ENCODE measurements around the gene SH3TC2.

Gene SH3TC2

DNA sequence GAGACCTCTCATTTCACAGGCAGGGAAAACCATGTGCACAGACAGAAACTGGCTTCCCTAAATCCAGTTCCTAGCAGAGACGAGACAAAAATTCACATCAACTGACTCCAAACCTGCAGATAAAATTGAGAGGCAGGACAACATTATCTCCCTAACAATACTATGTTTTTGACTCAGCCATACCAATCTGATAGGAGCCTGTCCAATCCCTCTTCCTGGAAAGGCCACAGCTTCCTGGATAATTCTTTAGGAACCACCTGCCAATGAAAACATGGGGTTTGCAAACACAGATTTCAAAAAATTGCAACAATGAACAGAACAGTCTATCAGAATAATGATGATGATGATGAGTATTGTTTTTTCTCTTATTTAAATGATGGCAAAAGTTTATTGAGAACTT, 22.4 kb downstream of the SH3TC2 start:
- no peak for TF ChIP-seq ZNF274 (IDR thresholded peaks at IDR 0.05; ENCODE audit: low read depth, low read length)
- TF ChIP-seq YY1 (IDR thresholded peaks at IDR 0.05; ENCODE audit: insufficient read depth, insufficient read length) = no peak
- TF ChIP-seq SUZ12 (IDR thresholded peaks at IDR 0.05; ENCODE audit: extremely low read depth, insufficient read depth, insufficient read length) = no peak
- Histone ChIP-seq H3K9ac (ENCODE audit: insufficient read length, low read depth) (no peak overlapping the region), H3K36me3 (ENCODE audit: insufficient read depth, insufficient read length, low read length) (peaks cover 13% of the 10 kb centered on the region), H3K4me1 (ENCODE audit: insufficient read depth, insufficient read length) (no peaks in the 10 kb centered on the region), H3K27me3 (ENCODE audit: insufficient read depth, insufficient read length) (no peaks in the 10 kb centered on the region), H3K9me3 (ENCODE audit: insufficient read depth, low read length) (no peaks in the 10 kb centered on the region), H3K4me3 (ENCODE audit: insufficient read length, low read depth) (no peak overlapping the region)
- no peak for DNase-seq (ENCODE audit: low read depth, low spot score)

DNA sequence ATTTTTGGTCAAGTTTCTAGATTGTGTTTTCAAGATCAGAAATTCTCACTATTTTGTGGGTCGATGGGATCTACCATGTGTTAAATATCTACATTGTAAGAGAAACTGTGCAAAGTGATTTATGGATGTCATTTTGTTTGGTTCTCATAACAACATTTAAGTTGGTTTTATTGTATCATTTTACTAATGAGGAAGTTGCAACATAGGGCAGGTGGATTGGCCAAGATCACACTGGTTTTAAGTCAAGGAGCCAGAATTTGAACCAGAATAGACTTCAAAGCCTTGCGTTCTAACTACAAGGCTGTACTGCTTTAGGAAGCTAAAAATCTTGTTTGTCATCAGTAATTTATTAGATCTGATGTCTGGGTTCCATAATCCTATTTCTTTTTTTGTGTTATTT, 23.4 kb downstream of the SH3TC2 start:
- TF ChIP-seq ZNF274 (IDR thresholded peaks at IDR 0.05; ENCODE audit: low read depth, low read length) = no peak
- TF ChIP-seq SUZ12 (IDR thresholded peaks at IDR 0.05; ENCODE audit: extremely low read depth, insufficient read depth, insufficient read length) = no peak
- TF ChIP-seq YY1 (IDR thresholded peaks at IDR 0.05; ENCODE audit: insufficient read depth, insufficient read length) = no peak
- no peak overlapping the region for H3K9ac ChIP-seq (ENCODE audit: insufficient read length, low read depth)
- H3K9me3 ChIP-seq (ENCODE audit: insufficient read depth, low read length) = no peaks in the 10 kb centered on the region
- H3K36me3 ChIP-seq (ENCODE audit: insufficient read depth, insufficient read length, low read length) = peaks cover 13% of the 10 kb centered on the region
- no peaks in the 10 kb centered on the region for H3K27me3 ChIP-seq (ENCODE audit: insufficient read depth, insufficient read length)
- H3K4me3 ChIP-seq (ENCODE audit: insufficient read length, low read depth) = no peak overlapping the region
- H3K4me1 ChIP-seq (ENCODE audit: insufficient read depth, insufficient read length) = no peaks in the 10 kb centered on the region
- DNase-seq (ENCODE audit: low read depth, low spot score) = no peak

DNA sequence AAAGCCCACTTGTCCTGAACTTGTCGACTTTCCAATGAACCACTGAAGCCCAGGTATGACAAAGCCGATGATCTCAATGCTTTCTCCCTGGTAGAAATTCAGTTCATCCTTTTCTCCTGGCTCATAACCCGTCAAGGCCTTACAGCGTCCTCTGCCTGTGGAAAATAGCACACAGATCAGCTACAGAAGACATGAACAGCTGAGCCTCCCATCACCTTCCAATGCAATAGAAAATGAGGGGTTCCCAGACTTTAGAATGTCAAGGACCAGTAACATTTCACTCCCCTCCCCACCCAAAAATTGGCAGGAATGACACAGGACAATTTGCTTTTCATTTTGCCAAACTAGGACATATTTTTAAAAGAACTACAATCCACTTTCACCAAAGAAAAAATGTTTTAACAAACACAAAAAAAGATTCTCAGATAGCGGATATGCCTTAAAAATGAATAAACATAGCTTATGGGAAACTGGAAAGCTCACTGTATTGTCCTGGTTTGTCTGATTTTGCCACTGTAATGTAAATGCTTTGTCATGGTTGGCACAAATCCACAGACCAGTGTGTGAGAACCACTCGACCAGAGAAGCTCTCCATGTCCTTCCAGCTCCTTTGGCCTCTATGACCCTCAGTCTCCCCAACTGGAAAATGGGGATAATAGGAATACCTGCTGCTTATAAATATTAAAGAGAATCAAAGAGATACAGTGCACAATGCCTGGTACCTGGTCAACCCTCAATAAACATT, 24.4 kb downstream of the SH3TC2 start:
- Histone ChIP-seq H3K4me3 (ENCODE audit: insufficient read length, low read depth) (no peak overlapping the region), H3K4me1 (ENCODE audit: insufficient read depth, insufficient read length) (no peaks in the 10 kb centered on the region), H3K9ac (ENCODE audit: insufficient read length, low read depth) (no peak overlapping the region), H3K27me3 (ENCODE audit: insufficient read depth, insufficient read length) (no peaks in the 10 kb centered on the region), H3K9me3 (ENCODE audit: insufficient read depth, low read length) (no peaks in the 10 kb centered on the region), H3K36me3 (ENCODE audit: insufficient read depth, insufficient read length, low read length) (peaks cover 13% of the 10 kb centered on the region)
- TF ChIP-seq YY1 (IDR thresholded peaks at IDR 0.05; ENCODE audit: insufficient read depth, insufficient read length) (no peak), SUZ12 (IDR thresholded peaks at IDR 0.05; ENCODE audit: extremely low read depth, insufficient read depth, insufficient read length) (no peak), ZNF274 (IDR thresholded peaks at IDR 0.05; ENCODE audit: low read depth, low read length) (no peak)
- DNase-seq (ENCODE audit: low read depth, low spot score) = no peak

DNA sequence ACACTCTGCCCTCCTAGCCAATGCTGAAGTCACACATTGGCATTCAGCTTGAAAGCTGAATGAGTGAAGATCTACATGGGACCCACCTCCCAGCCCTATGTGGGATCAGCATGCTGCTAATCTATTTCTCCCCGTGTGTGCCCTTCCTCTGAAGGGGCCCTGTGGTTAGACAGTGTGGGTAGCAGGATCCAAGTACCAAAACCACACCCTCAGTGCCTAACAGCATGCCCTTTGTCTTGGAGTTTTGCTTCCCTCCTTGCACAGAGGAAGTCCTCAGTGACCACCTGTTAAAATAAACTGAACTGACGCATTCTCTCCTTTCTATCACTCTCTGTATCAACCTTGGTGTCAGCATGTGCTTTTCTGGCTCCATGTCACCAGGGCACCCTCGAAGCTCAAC, 25.0 kb downstream of the SH3TC2 start:
- TF ChIP-seq SUZ12 (IDR thresholded peaks at IDR 0.05; ENCODE audit: extremely low read depth, insufficient read depth, insufficient read length) = no peak
- TF ChIP-seq YY1 (IDR thresholded peaks at IDR 0.05; ENCODE audit: insufficient read depth, insufficient read length) = no peak
- TF ChIP-seq ZNF274 (IDR thresholded peaks at IDR 0.05; ENCODE audit: low read depth, low read length) = no peak
- no peak for DNase-seq (ENCODE audit: low read depth, low spot score)
- no peak overlapping the region for H3K4me3 ChIP-seq (ENCODE audit: insufficient read length, low read depth)
- no peaks in the 10 kb centered on the region for H3K9me3 ChIP-seq (ENCODE audit: insufficient read depth, low read length)
- no peaks in the 10 kb centered on the region for H3K27me3 ChIP-seq (ENCODE audit: insufficient read depth, insufficient read length)
- H3K9ac ChIP-seq (ENCODE audit: insufficient read length, low read depth) = no peak overlapping the region
- peaks cover 16% of the 10 kb centered on the region for H3K36me3 ChIP-seq (ENCODE audit: insufficient read depth, insufficient read length, low read length)
- no peaks in the 10 kb centered on the region for H3K4me1 ChIP-seq (ENCODE audit: insufficient read depth, insufficient read length)

DNA sequence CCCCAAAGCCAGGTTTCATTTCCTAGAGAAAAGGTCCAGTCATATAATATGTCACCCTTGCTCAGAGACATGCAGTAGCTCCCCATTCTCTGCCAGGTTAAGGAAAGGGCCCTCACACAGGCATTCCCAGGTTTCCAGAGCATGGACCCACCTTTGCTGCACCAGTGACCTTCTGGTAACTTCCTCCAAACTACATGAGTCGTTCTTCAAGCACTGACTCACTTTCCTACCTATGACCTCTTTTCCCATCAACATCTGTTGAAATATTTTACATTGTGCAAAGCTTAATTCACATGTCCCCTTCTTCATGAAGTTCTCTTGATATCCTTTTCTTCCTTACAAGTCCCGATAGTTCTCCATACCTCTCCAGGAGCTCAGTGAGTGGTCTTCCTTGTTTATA, 25.9 kb downstream of the SH3TC2 start:
- DNase-seq (ENCODE audit: low read depth, low spot score) = no peak
- no peak for TF ChIP-seq YY1 (IDR thresholded peaks at IDR 0.05; ENCODE audit: insufficient read depth, insufficient read length)
- TF ChIP-seq SUZ12 (IDR thresholded peaks at IDR 0.05; ENCODE audit: extremely low read depth, insufficient read depth, insufficient read length) = no peak
- no peak for TF ChIP-seq ZNF274 (IDR thresholded peaks at IDR 0.05; ENCODE audit: low read depth, low read length)
- Histone ChIP-seq H3K4me1 (ENCODE audit: insufficient read depth, insufficient read length) (no peaks in the 10 kb centered on the region), H3K4me3 (ENCODE audit: insufficient read length, low read depth) (no peak overlapping the region), H3K9me3 (ENCODE audit: insufficient read depth, low read length) (no peaks in the 10 kb centered on the region), H3K27me3 (ENCODE audit: insufficient read depth, insufficient read length) (no peaks in the 10 kb centered on the region), H3K9ac (ENCODE audit: insufficient read length, low read depth) (no peak overlapping the region), H3K36me3 (ENCODE audit: insufficient read depth, insufficient read length, low read length) (peaks cover 16% of the 10 kb centered on the region)

DNA sequence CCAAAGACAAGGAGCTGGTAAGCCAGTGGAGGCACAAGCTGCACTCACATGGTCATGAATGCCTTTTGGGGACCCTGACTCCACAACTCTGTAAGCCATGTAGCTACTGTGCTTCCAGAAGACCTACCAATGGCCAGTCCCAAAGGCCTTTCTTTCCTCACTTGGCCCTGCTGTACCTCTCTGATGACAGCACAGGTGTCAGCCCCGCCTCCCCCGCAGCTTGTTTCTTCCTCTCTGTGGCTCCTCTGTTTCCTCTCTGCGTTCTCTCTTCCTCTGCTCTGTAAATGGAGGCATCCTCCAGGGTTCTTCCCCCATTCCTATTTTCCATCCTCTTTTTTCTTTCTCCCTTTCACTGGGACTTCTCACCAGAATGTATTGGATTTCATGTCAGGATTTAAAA, 26.7 kb downstream of the SH3TC2 start:
- H3K9me3 ChIP-seq (ENCODE audit: insufficient read depth, low read length) = no peaks in the 10 kb centered on the region
- H3K4me3 ChIP-seq (ENCODE audit: insufficient read length, low read depth) = no peak overlapping the region
- TF ChIP-seq YY1 (IDR thresholded peaks at IDR 0.05; ENCODE audit: insufficient read depth, insufficient read length) (no peak), ZNF274 (IDR thresholded peaks at IDR 0.05; ENCODE audit: low read depth, low read length) (no peak), SUZ12 (IDR thresholded peaks at IDR 0.05; ENCODE audit: extremely low read depth, insufficient read depth, insufficient read length) (no peak)
- peaks cover 13% of the 10 kb centered on the region for H3K36me3 ChIP-seq (ENCODE audit: insufficient read depth, insufficient read length, low read length)
- H3K9ac ChIP-seq (ENCODE audit: insufficient read length, low read depth) = no peak overlapping the region
- no peaks in the 10 kb centered on the region for H3K27me3 ChIP-seq (ENCODE audit: insufficient read depth, insufficient read length)
- no peak for DNase-seq (ENCODE audit: low read depth, low spot score)
- H3K4me1 ChIP-seq (ENCODE audit: insufficient read depth, insufficient read length) = no peaks in the 10 kb centered on the region

DNA sequence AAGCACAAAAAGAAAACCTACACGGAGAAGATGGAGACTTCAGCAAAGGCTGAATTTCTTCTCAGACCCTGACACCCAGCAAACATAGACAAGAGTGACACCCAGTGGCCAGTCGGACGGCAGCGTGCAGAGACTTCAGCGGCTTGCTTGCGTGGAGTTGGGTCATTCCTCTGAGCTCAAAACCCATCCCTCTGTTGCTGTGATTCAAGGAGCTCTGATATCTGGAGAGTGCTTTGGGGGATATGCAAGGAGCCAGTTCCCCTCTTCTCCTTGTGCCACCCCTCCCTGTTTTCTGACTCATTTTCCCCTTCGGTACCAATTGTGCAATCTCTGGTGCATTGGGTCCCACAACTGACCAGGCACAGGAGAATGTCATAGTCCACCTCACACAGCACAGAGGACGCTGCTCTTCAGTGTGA, 27.5 kb downstream of the SH3TC2 start:
- Histone ChIP-seq H3K36me3 (ENCODE audit: insufficient read depth, insufficient read length, low read length) (peaks cover 10% of the 10 kb centered on the region), H3K27me3 (ENCODE audit: insufficient read depth, insufficient read length) (no peaks in the 10 kb centered on the region), H3K9me3 (ENCODE audit: insufficient read depth, low read length) (no peaks in the 10 kb centered on the region), H3K4me1 (ENCODE audit: insufficient read depth, insufficient read length) (no peaks in the 10 kb centered on the region), H3K9ac (ENCODE audit: insufficient read length, low read depth) (no peak overlapping the region), H3K4me3 (ENCODE audit: insufficient read length, low read depth) (no peak overlapping the region)
- TF ChIP-seq ZNF274 (IDR thresholded peaks at IDR 0.05; ENCODE audit: low read depth, low read length) (no peak), SUZ12 (IDR thresholded peaks at IDR 0.05; ENCODE audit: extremely low read depth, insufficient read depth, insufficient read length) (no peak), YY1 (IDR thresholded peaks at IDR 0.05; ENCODE audit: insufficient read depth, insufficient read length) (no peak)
- peak; percentile 42 for DNase-seq (ENCODE audit: low read depth, low spot score)

Data from NT2/D1 (cell line).